Left ventricle myocardium inferior (tissue), 1 donor: ENCODE results near the gene ACACB. TPM values are rescaled to one million over a fixed set of nuclear protein-coding genes. Genes with fewer than 3 reads are reported as not detected.
A peak's percentile ranks its signal among the peaks of the same experiment; 100 is the strongest.

Experiments
- DNase-seq: peaks from one replicate; pipeline ENCODE4 v3.0.0-alpha.2; 2020
- H3K27ac ChIP-seq: fragments of 200-600 bp; replicated peaks from 2 replicates; pipeline ENCODE4 v1.8.0; 2021
- H3K27me3 ChIP-seq: fragments of 200-600 bp; 2 replicates; pipeline ENCODE4 v1.8.0; 2021; ENCODE audit warnings: low read depth
- H3K36me3 ChIP-seq: fragments of 200-600 bp; 2 replicates; pipeline ENCODE4 v1.8.0; 2021
- H3K4me1 ChIP-seq: fragments of 200-600 bp; 2 replicates; pipeline ENCODE4 v1.8.0; 2021
- H3K4me3 ChIP-seq: fragments of 200-600 bp; 2 replicates; pipeline ENCODE4 v1.8.0; 2021; ENCODE audit warnings: mild to moderate bottlenecking, moderate library complexity
- H3K9me3 ChIP-seq: fragments of 200-600 bp; replicated peaks from 2 replicates; pipeline ENCODE4 v1.8.0; 2021
- CTCF ChIP-seq: fragments of 200-600 bp; IDR thresholded peaks from 2 replicates; pipeline ENCODE4 v1.8.0; 2021; ENCODE audit warnings: antibody characterized with exemption, mild to moderate bottlenecking, borderline replicate concordance
- intact Hi-C: fragments of 100-400 bp; cut with micrococcal nuclease; formaldehyde crosslinking; loops from one replicate; pipeline ENCODE4 v1.11.0; 2022
- total RNA-seq: library from RNA; stranded (reverse); fragmentation: NEBNext Ultra II Directional; extraction: Animal tissue kit (Norgen Biotek cat#: 25700); gene quantifications from one replicate; pipeline ENCODE4 v1.2.1, GENCODE V29; 2021
- donor health status: DM: no; HTN: yes; CAD: no; lungs with severe emphysema.

ACACB gene
- total RNA-seq, 1 donor from 2014 or later, result 123 TPM

DNA sequence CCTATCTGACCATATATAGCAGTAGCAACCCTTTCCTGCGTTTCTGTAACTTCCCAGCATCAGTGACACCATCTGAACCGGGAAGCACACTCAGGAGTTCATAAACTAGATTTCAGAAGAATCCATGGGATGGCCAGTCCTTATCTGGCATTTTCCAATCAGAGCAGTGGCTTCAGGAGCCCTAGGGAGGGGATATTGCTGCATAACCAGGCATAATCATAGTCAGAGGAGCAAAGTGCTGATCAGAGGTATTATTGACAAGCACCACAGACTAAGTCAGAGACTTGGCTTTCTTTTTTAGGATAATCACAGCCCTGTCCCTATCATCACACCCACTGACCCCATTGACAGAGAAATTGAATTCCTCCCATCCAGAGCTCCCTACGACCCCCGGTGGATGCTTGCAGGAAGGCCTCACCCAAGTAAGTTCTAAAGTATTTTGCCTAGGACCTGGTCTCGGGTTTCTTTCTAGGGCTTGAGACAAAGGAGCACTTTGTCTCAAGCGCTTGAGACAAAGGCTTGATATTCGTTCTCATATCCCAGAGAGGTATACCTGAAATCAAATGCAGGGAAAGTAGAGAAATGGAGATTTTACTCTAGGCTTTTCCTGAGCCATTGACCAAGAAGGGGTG, 137.6 kb downstream of the ACACB start:
- no peak for TF ChIP-seq CTCF
- Histone ChIP-seq H3K36me3 (peaks cover 100% of the 10 kb centered on the region), H3K4me1 (no peaks in the 10 kb centered on the region), H3K27ac (no peak overlapping the region), H3K9me3 (peaks cover 10% of the 10 kb centered on the region), H3K4me3 (no peak overlapping the region), H3K27me3 (no peaks in the 10 kb centered on the region)
- intact Hi-C loops, result no loop called here
- no peak for DNase-seq

- intact Hi-C loops, result no loop called here
Observed at GRCh38 chr12:109255377-109255776, 139.0 kb downstream of the ACACB start.

DNA sequence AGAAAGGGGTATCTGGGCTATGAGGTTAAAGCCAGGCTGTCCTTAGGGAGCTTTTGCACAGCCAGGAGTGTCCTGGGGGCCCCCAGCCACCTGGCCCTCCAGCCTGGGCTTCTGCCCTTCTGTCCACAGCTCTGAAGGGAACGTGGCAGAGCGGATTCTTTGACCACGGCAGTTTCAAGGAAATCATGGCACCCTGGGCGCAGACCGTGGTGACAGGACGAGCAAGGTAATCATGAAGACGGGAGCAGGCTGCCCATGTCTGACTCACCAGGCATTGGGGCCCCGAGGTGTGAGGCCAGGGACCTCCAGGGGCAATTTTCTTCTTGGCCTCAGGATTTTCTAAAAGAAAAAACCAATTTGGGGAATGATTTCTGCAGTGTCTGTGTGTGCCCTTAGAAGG, 139.6 kb downstream of the ACACB start:
- TF ChIP-seq CTCF, result no peak
- Histone ChIP-seq H3K27me3 (no peaks in the 10 kb centered on the region), H3K27ac (no peak overlapping the region), H3K36me3 (peaks cover 100% of the 10 kb centered on the region), H3K9me3 (peaks cover 10% of the 10 kb centered on the region), H3K4me1 (no peaks in the 10 kb centered on the region), H3K4me3 (no peak overlapping the region)
- DNase-seq, result no peak
- intact Hi-C loops, result no loop called here

More at GRCh38 chr12:109255377-109255776, 139.0 kb downstream of the ACACB start:
- H3K36me3 ChIP-seq, result peaks cover 100% of the 10 kb centered on the region
- no peak for DNase-seq
- H3K27me3 ChIP-seq, result no peaks in the 10 kb centered on the region
- H3K9me3 ChIP-seq, result peaks cover 10% of the 10 kb centered on the region
- no peaks in the 10 kb centered on the region for H3K4me1 ChIP-seq
- no peak overlapping the region for H3K27ac ChIP-seq
- H3K4me3 ChIP-seq, result no peak overlapping the region
- TF ChIP-seq CTCF, result no peak

GRCh38 chr12:109258201-109258600, 141.8 kb downstream of the ACACB start:
- peaks cover 100% of the 10 kb centered on the region for H3K36me3 ChIP-seq
- intact Hi-C loops, result no loop called here
- TF ChIP-seq CTCF, result no peak
- peaks cover 13% of the 10 kb centered on the region for H3K9me3 ChIP-seq
- no peak for DNase-seq
- no peak overlapping the region for H3K4me3 ChIP-seq
- no peaks in the 10 kb centered on the region for H3K4me1 ChIP-seq
- peak overlapping the region; percentile 16 for H3K27ac ChIP-seq
- no peaks in the 10 kb centered on the region for H3K27me3 ChIP-seq

GRCh38 chr12:109258607-109259544, 142.5 kb downstream of the ACACB start:
- Histone ChIP-seq H3K27me3 (no peaks in the 10 kb centered on the region), H3K4me3 (no peak overlapping the region), H3K4me1 (peaks cover under 1% of the 10 kb centered on the region), H3K36me3 (peaks cover 100% of the 10 kb centered on the region), H3K9me3 (peaks cover 12% of the 10 kb centered on the region), H3K27ac (peak overlapping the region; percentile 16)
- no peak for DNase-seq
- intact Hi-C loops, result no loop called here
- TF ChIP-seq CTCF, result no peak
